Measurements from ENCODE around the gene PARD3B. TPM values are rescaled to one million over a fixed set of nuclear protein-coding genes. Genes with fewer than 3 reads are reported as not detected.

Gene PARD3B
- total RNA-seq, 1 experiment from 2014 or later, result 3.6 TPM

DNA sequence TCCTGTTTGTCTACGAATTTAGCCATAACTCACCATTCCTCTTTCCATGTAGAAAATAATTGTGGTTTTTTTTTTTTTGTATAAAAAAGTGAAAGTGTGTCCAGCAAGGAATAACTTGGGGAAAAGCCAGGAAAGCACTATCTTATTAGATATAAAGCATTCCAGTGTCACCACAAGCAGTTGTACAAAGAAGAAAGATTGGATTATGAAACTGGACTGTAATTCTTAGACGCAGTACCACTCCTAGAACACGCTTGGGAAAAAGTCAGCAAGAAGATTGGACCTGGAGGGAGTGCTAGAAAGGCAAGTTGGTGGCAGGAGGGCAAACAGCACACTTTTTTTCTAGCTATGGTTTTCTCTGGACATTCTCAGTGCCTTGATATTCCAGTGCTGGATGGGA is 186.7 kb downstream of the PARD3B start:
- Histone ChIP-seq H3K36me3 (ENCODE audit: control insufficient read depth, insufficient read depth, low read length) (no peaks in the 10 kb centered on the region), H3K4me3 (ENCODE audit: low read depth in 2 of 2, low read length in 2 of 2) (no peak overlapping the region), H3K27me3 (ENCODE audit: control insufficient read depth, insufficient read depth, low read length) (no peaks in the 10 kb centered on the region), H3K27ac (ENCODE audit: low read length) (no peak overlapping the region), H3K4me1 (ENCODE audit: control insufficient read depth, insufficient read depth, low read length) (no peaks in the 10 kb centered on the region), H3K9me3 (ENCODE audit: control insufficient read depth, insufficient read depth, low read depth, low read length) (no peaks in the 10 kb centered on the region)
- BruUV-seq (replicated peaks), result no TSS peak
- DNase-seq (ENCODE audit: low read depth, low spot score) (no peak), ATAC-seq (no peak)
- ChIA-PET CTCF (no interaction called here), POLR2A (interaction anchor here (0.7 kb wide), 1 partner anchor 37 kb away, joined by 5 read pairs; no protein-coding TSS in a partner anchor)
- intact Hi-C loops (cut with micrococcal nuclease; ENCODE audit: unreplicated experiment), result no loop called here
- in situ Hi-C loops (cut with HindIII; ENCODE audit: low pct_unique_long_range_greater_than_20kb, low sequenced_read_pairs), result no loop called here
- TF ChIP-seq, protein P1, sequence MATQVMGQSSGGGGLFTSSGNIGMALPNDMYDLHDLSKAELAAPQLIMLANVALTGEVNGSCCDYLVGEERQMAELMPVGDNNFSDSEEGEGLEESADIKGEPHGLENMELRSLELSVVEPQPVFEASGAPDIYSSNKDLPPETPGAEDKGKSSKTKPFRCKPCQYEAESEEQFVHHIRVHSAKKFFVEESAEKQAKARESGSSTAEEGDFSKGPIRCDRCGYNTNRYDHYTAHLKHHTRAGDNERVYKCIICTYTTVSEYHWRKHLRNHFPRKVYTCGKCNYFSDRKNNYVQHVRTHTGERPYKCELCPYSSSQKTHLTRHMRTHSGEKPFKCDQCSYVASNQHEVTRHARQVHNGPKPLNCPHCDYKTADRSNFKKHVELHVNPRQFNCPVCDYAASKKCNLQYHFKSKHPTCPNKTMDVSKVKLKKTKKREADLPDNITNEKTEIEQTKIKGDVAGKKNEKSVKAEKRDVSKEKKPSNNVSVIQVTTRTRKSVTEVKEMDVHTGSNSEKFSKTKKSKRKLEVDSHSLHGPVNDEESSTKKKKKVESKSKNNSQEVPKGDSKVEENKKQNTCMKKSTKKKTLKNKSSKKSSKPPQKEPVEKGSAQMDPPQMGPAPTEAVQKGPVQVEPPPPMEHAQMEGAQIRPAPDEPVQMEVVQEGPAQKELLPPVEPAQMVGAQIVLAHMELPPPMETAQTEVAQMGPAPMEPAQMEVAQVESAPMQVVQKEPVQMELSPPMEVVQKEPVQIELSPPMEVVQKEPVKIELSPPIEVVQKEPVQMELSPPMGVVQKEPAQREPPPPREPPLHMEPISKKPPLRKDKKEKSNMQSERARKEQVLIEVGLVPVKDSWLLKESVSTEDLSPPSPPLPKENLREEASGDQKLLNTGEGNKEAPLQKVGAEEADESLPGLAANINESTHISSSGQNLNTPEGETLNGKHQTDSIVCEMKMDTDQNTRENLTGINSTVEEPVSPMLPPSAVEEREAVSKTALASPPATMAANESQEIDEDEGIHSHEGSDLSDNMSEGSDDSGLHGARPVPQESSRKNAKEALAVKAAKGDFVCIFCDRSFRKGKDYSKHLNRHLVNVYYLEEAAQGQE (IDR thresholded peaks at IDR 0.05; ENCODE audit: insufficient read depth in 1 of 2, low read depth in 2 of 2, low read length in 1 of 2), result no peak
- TF ChIP-seq POLR2AphosphoS5 (IDR thresholded peaks at IDR 0.05; ENCODE audit: low read depth, low read length) (no peak), TCF7L2 (IDR thresholded peaks at IDR 0.05; ENCODE audit: low read depth, low read length) (no peak), SIN3A (IDR thresholded peaks at IDR 0.05; ENCODE audit: borderline replicate concordance, insufficient read depth, low read depth, low read length) (no peak), CTCF (IDR thresholded peaks at IDR 0.05) (no peak)

- ChIA-PET CTCF (no interaction called here), POLR2A (no interaction called here)
- DNase-seq (ENCODE audit: low read depth, low spot score) (no peak), ATAC-seq (no peak)
- Histone ChIP-seq H3K9me3 (ENCODE audit: control insufficient read depth, insufficient read depth, low read depth, low read length) (no peaks in the 10 kb centered on the region), H3K27ac (ENCODE audit: low read length) (no peak overlapping the region), H3K4me3 (ENCODE audit: low read depth in 2 of 2, low read length in 2 of 2) (no peak overlapping the region), H3K36me3 (ENCODE audit: control insufficient read depth, insufficient read depth, low read length) (no peaks in the 10 kb centered on the region), H3K4me1 (ENCODE audit: control insufficient read depth, insufficient read depth, low read length) (no peaks in the 10 kb centered on the region), H3K27me3 (ENCODE audit: control insufficient read depth, insufficient read depth, low read length) (no peaks in the 10 kb centered on the region)
- intact Hi-C loops (cut with micrococcal nuclease; ENCODE audit: unreplicated experiment), result no loop called here
- BruUV-seq (replicated peaks), result no TSS peak
- in situ Hi-C loops (cut with HindIII; ENCODE audit: low pct_unique_long_range_greater_than_20kb, low sequenced_read_pairs), result no loop called here
- TF ChIP-seq CTCF (IDR thresholded peaks at IDR 0.05) (no peak), POLR2AphosphoS5 (IDR thresholded peaks at IDR 0.05; ENCODE audit: low read depth, low read length) (no peak), TCF7L2 (IDR thresholded peaks at IDR 0.05; ENCODE audit: low read depth, low read length) (no peak), SIN3A (IDR thresholded peaks at IDR 0.05; ENCODE audit: borderline replicate concordance, insufficient read depth, low read depth, low read length) (no peak)
- TF ChIP-seq, protein P1 (IDR thresholded peaks at IDR 0.05; ENCODE audit: insufficient read depth in 1 of 2, low read depth in 2 of 2, low read length in 1 of 2), result no peak
Measured at GRCh38 chr2:204737296-204737695, 192.0 kb downstream of the PARD3B start.

All from Panc1 (cell line).